Mesendoderm (in vitro differentiated cells): ENCODE results near the gene AQP10. TPM values are rescaled to one million over a fixed set of nuclear protein-coding genes. Genes with fewer than 3 reads are reported as not detected.
"Not testable (repeated sequence)": the region's sequence is repeated elsewhere in the genome, so short reads cannot be mapped to it uniquely, and the experiment has no call there.

Experiments used
- DNase-seq: peaks from one replicate; pipeline ENCODE4 v3.0.0; 2013
- H2AK5ac ChIP-seq: 2 replicates; pipeline ENCODE4 v1.6.1; 2013; ENCODE audit warnings: low read length, inconsistent platforms
- H2BK120ac ChIP-seq: 2 replicates; pipeline ENCODE4 v1.6.1; 2013; ENCODE audit warnings: low read depth, mild to moderate bottlenecking, low read length, moderate library complexity, mixed read lengths
- H2BK15ac ChIP-seq: replicated peaks from 2 replicates; pipeline ENCODE4 v1.6.1; 2013; ENCODE audit warnings: low read depth, mild to moderate bottlenecking, moderate library complexity
- H2BK5ac ChIP-seq: 2 replicates; pipeline ENCODE4 v1.6.1; 2013; ENCODE audit warnings: low read length, inconsistent platforms
- H3K18ac ChIP-seq: 2 replicates; pipeline ENCODE4 v1.6.1; 2013; ENCODE audit warnings: mild to moderate bottlenecking, low read length, mixed read lengths
- H3K23ac ChIP-seq: one replicate; pipeline ENCODE4 v1.6.1; 2013; ENCODE audit warnings: low read length
- H3K27ac ChIP-seq: 2 replicates; pipeline ENCODE4 v1.5.1; 2013; ENCODE audit warnings: low read depth, mild to moderate bottlenecking, inconsistent platforms, low read length, moderate library complexity
- H3K27me3 ChIP-seq: 2 replicates; pipeline ENCODE4 v1.6.1; 2013; ENCODE audit warnings: low read length, control low read depth, mild to moderate bottlenecking, inconsistent platforms; ENCODE audit not compliant: insufficient read depth, poor library complexity
- H3K36me3 ChIP-seq: 2 replicates; pipeline ENCODE4 v1.6.1; 2013; ENCODE audit warnings: low read length, inconsistent platforms; ENCODE audit not compliant: control insufficient read depth, insufficient read depth
- H3K4ac ChIP-seq: one replicate; pipeline ENCODE4 v1.6.1; 2013; ENCODE audit warnings: low read depth, mild to moderate bottlenecking, low read length, moderate library complexity
- H3K4me1 ChIP-seq: 2 replicates; pipeline ENCODE4 v1.6.1; 2013; ENCODE audit warnings: low read depth, low read length, inconsistent platforms; ENCODE audit not compliant: control insufficient read depth
- H3K4me2 ChIP-seq: 2 replicates; pipeline ENCODE4 v1.6.1; 2013; ENCODE audit warnings: low read length
- H3K4me3 ChIP-seq: 2 replicates; pipeline ENCODE4 v1.5.1; 2013; ENCODE audit warnings: mild to moderate bottlenecking, low read length
- H3K56ac ChIP-seq: one replicate; pipeline ENCODE4 v1.6.1; 2013; ENCODE audit warnings: low read length
- H3K79me1 ChIP-seq: 2 replicates; pipeline ENCODE4 v1.6.1; 2013; ENCODE audit warnings: low read length, inconsistent platforms
- H3K79me2 ChIP-seq: 2 replicates; pipeline ENCODE4 v1.6.1; 2013; ENCODE audit warnings: mild to moderate bottlenecking, low read length; ENCODE audit not compliant: control insufficient read depth, insufficient read depth
- H3K9ac ChIP-seq: 2 replicates; pipeline ENCODE4 v1.6.1; 2013; ENCODE audit warnings: low read length, inconsistent platforms
- H4K5ac ChIP-seq: one replicate; pipeline ENCODE4 v1.6.1; 2013; ENCODE audit warnings: low read length
- H4K8ac ChIP-seq: one replicate; pipeline ENCODE4 v1.6.1; 2013; ENCODE audit warnings: low read depth, mild to moderate bottlenecking, control low read depth, low read length, moderate library complexity
- WGBS: extraction: QIAGEN DNeasy Blood & Tissue Kit; methylation state at CpG from one replicate; pipeline ENCODE4 v1.1.7; 2013; ENCODE audit warnings: low lambda C conversion rate, missing lambda C conversion rate; ENCODE audit not compliant: insufficient coverage; ENCODE audit errors: extremely low coverage; 5-methylcytosine and 5-hydroxymethylcytosine counted together
- small RNA-seq: library from polyadenylated mRNA; stranded (forward); fragments of <200 nt; extraction: miRNeasy Mini kit (QIAGEN cat#:217004); gene quantifications from one replicate; pipeline ENCODE3, GENCODE V24; 2013; ENCODE audit not compliant: insufficient read depth

The AQP10 gene

GRCh38 chr1:154373777-154374357, 53.0 kb downstream of the AQP10 start:
- H3K79me2 ChIP-seq, H2BK5ac ChIP-seq, H3K4me2 ChIP-seq, H3K18ac ChIP-seq, H3K4ac ChIP-seq, H2BK15ac ChIP-seq, DNase-seq, H2AK5ac ChIP-seq, H2BK120ac ChIP-seq, H3K23ac ChIP-seq, H3K9ac ChIP-seq, H4K5ac ChIP-seq, H3K27me3 ChIP-seq, H3K56ac ChIP-seq, H3K27ac ChIP-seq, H3K36me3 ChIP-seq, H3K4me3 ChIP-seq, H3K4me1 ChIP-seq, H3K79me1 ChIP-seq, H4K8ac ChIP-seq: not testable (repeated sequence)
- WGBS: no CpG with 5 or more reads among the region's 7 CpGs

Small RNAs within 50 kb of the gene (small RNA-seq; reads per million reads assigned to genes)
- gene RF00273 (not detected), gene RNU6-121P (not detected), gene RNU6-239P (not detected), gene RNU7-57P (not detected)
